ENCODE data around the gene SYVN1. TPM values are rescaled to one million over a fixed set of nuclear protein-coding genes. Genes with fewer than 3 reads are reported as not detected.

The SYVN1 gene
- total RNA-seq, 1 experiment from 2014 or later = 45.9 TPM

GRCh38 chr11:65119670-65119995 lies 14.7 kb downstream of the SYVN1 start:
- TF ChIP-seq SRF (IDR thresholded peaks at IDR 0.05; ENCODE audit: low read depth) (no peak), YY1 (IDR thresholded peaks at IDR 0.05; ENCODE audit: extremely low read depth, insufficient replicate concordance, low read depth, low read length) (no peak), RAD21 (IDR thresholded peaks at IDR 0.05; ENCODE audit: low read depth) (no peak), SIN3A (IDR thresholded peaks at IDR 0.05; ENCODE audit: low read depth) (no peak), CEBPB (IDR thresholded peaks at IDR 0.05; ENCODE audit: low read depth) (no peak), REST (IDR thresholded peaks at IDR 0.05; ENCODE audit: low read depth) (no peak), POLR2AphosphoS5 (IDR thresholded peaks at IDR 0.05; ENCODE audit: low read depth, low read length) (no peak), MAX (IDR thresholded peaks at IDR 0.05) (no peak)
- Histone ChIP-seq H3K4me2 (ENCODE audit: low read length) (no peak overlapping the region), H4K20me1 (ENCODE audit: insufficient read depth) (no peaks in the 10 kb centered on the region; the same call in 1 of the 2 replicates), H3K9ac (ENCODE audit: low read length) (peak overlapping the region; percentile 93; the same call in 1 of the 2 replicates), H3K27ac (ENCODE audit: low read depth, low read length) (no peak overlapping the region), H3K4me3 (replicated peaks in 1 of 2; ENCODE audit: low read depth in 1 of 2, low read length in 2 of 2) (no peak overlapping the region), H3K4me1 (ENCODE audit: control insufficient read depth in 1 of 2, insufficient read depth in 2 of 2, low read length in 2 of 2) (peaks cover 16 to 37% of the 10 kb centered on the region in 2 experiments; a peak in 3 of 4 replicates), H3K27me3 (ENCODE audit: insufficient read depth, low read length) (no peaks in the 10 kb centered on the region), H3K9me3 (ENCODE audit: control insufficient read depth in 1 of 2, insufficient read depth in 1 of 2, low read depth in 1 of 2, low read length in 2 of 2) (no peaks in the 10 kb centered on the region), H3K9me2 (ENCODE audit: insufficient read depth) (no peaks in the 10 kb centered on the region), H3K79me2 (ENCODE audit: insufficient read depth, low read length) (peaks cover 74% of the 10 kb centered on the region), H3K36me3 (ENCODE audit: control insufficient read depth in 1 of 2, insufficient read depth in 2 of 2, low read length in 2 of 2) (peaks cover 14 to 50% of the 10 kb centered on the region in 2 experiments), H2AFZ (ENCODE audit: low read depth, low read length, poor library complexity, severe bottlenecking) (no peak overlapping the region)
- intact Hi-C loops (cut with micrococcal nuclease) = loop anchor here (5.0 to 10.0 kb wide), 3 partner anchors 107 to 332 kb away; partner anchors contain the start of genes ARL2 and ATG2A
- ChIA-PET CTCF (interaction anchor here (0.6 kb wide), 1 partner anchor 58 kb away, joined by 3 read pairs; no protein-coding TSS in a partner anchor), RAD21 (ENCODE audit: low non-redundant PET in 1 of 2, low total read pairs in 2 of 2, uncharacterized antibody in 2 of 2, unreplicated experiment in 2 of 2) (no interaction called here), POLR2A (no interaction called here)
- no peak for DNase-seq (ENCODE audit: low read depth, low spot score)
- no TSS peak for BruUV-seq (replicated peaks)
- ATAC-seq = no peak
